Measurements from ENCODE around the gene FLVCR2. TPM values are rescaled to one million over a fixed set of nuclear protein-coding genes. Genes with fewer than 3 reads are reported as not detected.
A peak's percentile ranks its signal among the peaks of the same experiment; 100 is the strongest.

Gene FLVCR2
- polyA plus RNA-seq, 2 donors, result 1.2 to 2.2 TPM

DNA sequence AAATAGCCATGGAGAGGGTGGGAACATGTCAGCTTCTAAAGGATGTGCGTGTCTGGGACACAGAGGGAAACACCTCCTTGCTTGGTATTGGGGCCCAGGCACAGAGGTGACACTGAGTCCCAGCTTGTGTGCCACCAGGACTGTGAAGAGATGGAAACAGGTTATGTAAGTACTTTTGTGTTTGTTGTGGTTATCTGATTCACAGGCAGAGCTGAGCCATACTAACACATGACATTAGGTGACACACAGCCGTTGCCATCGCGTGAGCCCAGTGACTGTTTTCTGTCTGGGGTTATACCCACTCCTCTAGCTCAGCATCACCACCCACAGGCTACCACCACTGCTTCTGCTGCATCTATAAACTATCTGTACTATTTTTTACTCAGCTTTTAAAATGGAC is 12.1 kb upstream of the FLVCR2 start:
- Histone ChIP-seq H3K9me3 (ENCODE audit: control insufficient read depth in 2 of 2, insufficient read depth in 1 of 2, low read depth in 1 of 2, low read length in 1 of 2) (no peaks in the 10 kb centered on the region), H3K4me3 (ENCODE audit: low read depth in 1 of 2, low read length in 2 of 2) (no peak overlapping the region), H3K27ac (ENCODE audit: low read depth in 2 of 2, low read length in 1 of 2) (no peak overlapping the region), H3K4me1 (ENCODE audit: control insufficient read depth in 2 of 2, insufficient read depth in 2 of 2, low read length in 1 of 2) (no peaks in the 10 kb centered on the region), H3K27me3 (ENCODE audit: control insufficient read depth in 1 of 2, insufficient read depth in 2 of 2, low read length in 2 of 2) (no peaks in the 10 kb centered on the region), H3K36me3 (ENCODE audit: control insufficient read depth in 2 of 2, insufficient read depth in 2 of 2, low read length in 1 of 2) (no peaks in the 10 kb centered on the region)
- WGBS, 2 donors, result 61 to 67% methylated on average over 4 of the region's 4 CpGs

DNA sequence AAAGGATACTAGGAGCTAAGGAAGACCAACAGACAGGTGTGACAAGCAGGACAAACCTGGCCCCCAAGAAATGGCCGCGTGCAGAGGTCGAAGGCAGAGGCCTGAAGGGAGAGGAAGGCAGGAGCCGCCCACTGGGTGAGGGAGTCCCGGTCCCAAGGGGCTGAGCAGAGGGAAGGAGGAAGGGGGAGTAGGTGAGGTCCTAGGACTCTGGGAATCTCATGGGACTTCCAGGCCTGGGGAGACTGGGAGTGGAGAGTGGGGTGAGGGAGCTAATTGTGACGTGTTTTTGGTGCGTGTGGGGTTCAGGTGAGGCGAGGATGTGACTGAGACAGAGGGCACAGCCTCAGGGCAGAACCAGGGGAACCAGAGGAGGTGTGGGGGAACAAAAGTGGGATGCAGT is 11.7 kb upstream of the FLVCR2 start:
- H3K27me3 ChIP-seq (ENCODE audit: control insufficient read depth in 1 of 2, insufficient read depth in 2 of 2, low read length in 2 of 2), result no peaks in the 10 kb centered on the region
- no peaks in the 10 kb centered on the region for H3K36me3 ChIP-seq (ENCODE audit: control insufficient read depth in 2 of 2, insufficient read depth in 2 of 2, low read length in 1 of 2)
- no peak overlapping the region for H3K4me3 ChIP-seq (ENCODE audit: low read depth in 1 of 2, low read length in 2 of 2)
- H3K27ac ChIP-seq (ENCODE audit: low read depth in 2 of 2, low read length in 1 of 2), result no peak overlapping the region
- 77 to 79% methylated on average over 8 of the region's 8 CpGs for WGBS, 2 donors
- no peaks in the 10 kb centered on the region for H3K9me3 ChIP-seq (ENCODE audit: control insufficient read depth in 2 of 2, insufficient read depth in 1 of 2, low read depth in 1 of 2, low read length in 1 of 2)
- H3K4me1 ChIP-seq (ENCODE audit: control insufficient read depth in 2 of 2, insufficient read depth in 2 of 2, low read length in 1 of 2), result no peaks in the 10 kb centered on the region

DNA sequence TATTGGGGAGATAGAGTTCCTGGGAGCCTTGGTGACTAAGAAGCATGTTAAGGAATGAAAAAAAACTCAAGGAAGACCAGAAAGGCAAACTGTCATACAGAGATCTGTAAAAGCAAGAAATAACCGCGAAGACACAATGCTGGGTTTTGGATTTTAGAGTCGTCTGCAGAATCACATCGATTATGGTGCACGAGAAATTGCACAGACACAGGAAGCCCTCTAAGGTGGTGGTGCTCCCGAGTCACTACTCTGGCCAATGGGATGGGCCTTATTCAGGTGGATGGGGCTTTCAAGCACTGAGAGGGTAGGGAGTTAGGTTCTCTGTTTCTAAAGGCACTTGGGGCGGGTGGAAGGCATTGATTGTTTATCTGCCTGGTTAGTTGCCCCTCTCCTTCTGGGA is 10.3 kb upstream of the FLVCR2 start:
- no peaks in the 10 kb centered on the region for H3K27me3 ChIP-seq (ENCODE audit: control insufficient read depth in 1 of 2, insufficient read depth in 2 of 2, low read length in 2 of 2)
- no peaks in the 10 kb centered on the region for H3K9me3 ChIP-seq (ENCODE audit: control insufficient read depth in 2 of 2, insufficient read depth in 1 of 2, low read depth in 1 of 2, low read length in 1 of 2)
- H3K4me3 ChIP-seq (ENCODE audit: low read depth in 1 of 2, low read length in 2 of 2), result no peak overlapping the region
- peaks cover 0 to 2% of the 10 kb centered on the region in 2 donors for H3K4me1 ChIP-seq (ENCODE audit: control insufficient read depth in 2 of 2, insufficient read depth in 2 of 2, low read length in 1 of 2)
- no peaks in the 10 kb centered on the region for H3K36me3 ChIP-seq (ENCODE audit: control insufficient read depth in 2 of 2, insufficient read depth in 2 of 2, low read length in 1 of 2)
- H3K27ac ChIP-seq (ENCODE audit: low read depth in 2 of 2, low read length in 1 of 2), result no peak overlapping the region
- 82 to 87% methylated on average over 7 of the region's 7 CpGs for whole genome bisulfite sequencing, 2 donors

DNA sequence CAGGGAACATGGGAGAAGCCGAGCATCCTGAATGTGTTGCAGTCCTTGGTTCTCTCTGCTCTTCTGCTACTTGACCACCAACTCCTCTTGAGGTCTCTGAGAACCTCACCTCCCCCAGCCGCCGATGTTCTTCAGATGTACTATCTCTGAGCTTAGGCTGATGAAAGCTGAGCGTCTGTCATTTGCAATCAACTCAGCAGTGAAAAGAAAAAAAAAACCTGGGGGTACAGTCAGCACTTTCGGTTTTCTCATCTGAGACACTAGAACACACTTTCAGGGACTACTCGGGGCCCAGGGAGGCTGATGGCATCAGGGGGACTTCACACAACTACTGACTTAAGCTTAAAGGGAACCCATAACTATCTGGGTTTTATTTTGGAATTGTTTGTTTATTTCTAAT is 9.6 kb upstream of the FLVCR2 start:
- Histone ChIP-seq H3K27ac (ENCODE audit: low read depth in 2 of 2, low read length in 1 of 2) (no peak overlapping the region), H3K36me3 (ENCODE audit: control insufficient read depth in 2 of 2, insufficient read depth in 2 of 2, low read length in 1 of 2) (no peaks in the 10 kb centered on the region), H3K9me3 (ENCODE audit: control insufficient read depth in 2 of 2, insufficient read depth in 1 of 2, low read depth in 1 of 2, low read length in 1 of 2) (no peaks in the 10 kb centered on the region), H3K27me3 (ENCODE audit: control insufficient read depth in 1 of 2, insufficient read depth in 2 of 2, low read length in 2 of 2) (no peaks in the 10 kb centered on the region), H3K4me1 (ENCODE audit: control insufficient read depth in 2 of 2, insufficient read depth in 2 of 2, low read length in 1 of 2) (peaks cover 0 to 2% of the 10 kb centered on the region in 2 donors), H3K4me3 (ENCODE audit: low read depth in 1 of 2, low read length in 2 of 2) (no peak overlapping the region)
- 80 to 82% methylated on average over 6 of the region's 6 CpGs for WGBS, 2 donors

DNA sequence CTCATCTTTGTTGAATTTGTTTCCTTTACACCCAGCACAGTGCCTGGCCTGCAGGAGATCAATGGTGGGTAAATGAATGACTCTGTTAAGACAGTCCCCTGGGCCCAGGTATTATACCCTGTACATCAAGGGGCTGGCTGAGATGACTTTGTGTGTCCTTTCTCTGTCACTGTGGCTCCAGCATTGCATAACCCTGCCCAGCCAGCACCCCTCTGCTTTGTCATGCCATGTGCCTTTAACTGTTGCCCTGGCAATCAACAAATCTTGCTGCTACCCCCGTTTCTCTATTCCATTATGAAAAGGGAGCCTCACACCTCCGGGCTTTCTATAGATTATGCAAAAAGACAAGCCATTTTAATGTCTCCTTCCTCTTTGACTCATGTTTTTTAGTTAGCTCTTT is 7.6 kb upstream of the FLVCR2 start:
- H3K27me3 ChIP-seq (ENCODE audit: control insufficient read depth in 1 of 2, insufficient read depth in 2 of 2, low read length in 2 of 2), result no peaks in the 10 kb centered on the region
- no peaks in the 10 kb centered on the region for H3K36me3 ChIP-seq (ENCODE audit: control insufficient read depth in 2 of 2, insufficient read depth in 2 of 2, low read length in 1 of 2)
- no peak overlapping the region for H3K4me3 ChIP-seq (ENCODE audit: low read depth in 1 of 2, low read length in 2 of 2)
- 52 to 63% methylated on average over 2 of the region's 2 CpGs for WGBS, 2 donors
- H3K4me1 ChIP-seq (ENCODE audit: control insufficient read depth in 2 of 2, insufficient read depth in 2 of 2, low read length in 1 of 2), result peaks cover 0 to 2% of the 10 kb centered on the region in 2 donors
- no peaks in the 10 kb centered on the region for H3K9me3 ChIP-seq (ENCODE audit: control insufficient read depth in 2 of 2, insufficient read depth in 1 of 2, low read depth in 1 of 2, low read length in 1 of 2)
- no peak overlapping the region for H3K27ac ChIP-seq (ENCODE audit: low read depth in 2 of 2, low read length in 1 of 2)

DNA sequence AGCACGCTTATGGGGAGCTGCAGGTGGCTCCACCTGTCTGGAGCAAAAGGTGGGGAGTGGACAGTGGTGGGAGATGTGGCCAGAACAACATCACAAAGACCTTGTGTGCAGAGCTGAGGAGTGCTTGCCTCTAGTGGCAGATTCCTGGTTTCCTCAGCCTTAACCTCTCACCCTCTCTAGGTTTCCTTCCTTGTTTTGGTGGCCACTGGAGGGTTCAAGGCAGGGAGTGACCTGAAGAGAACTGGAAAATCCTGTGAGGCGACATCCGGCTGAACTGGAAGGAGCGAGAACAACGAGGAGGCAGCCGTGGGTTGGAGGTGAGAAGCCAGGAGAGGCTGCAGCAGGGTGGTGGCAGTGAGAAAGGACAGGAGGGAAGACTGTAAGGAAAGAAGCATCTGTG is 6.3 kb upstream of the FLVCR2 start:
- no peaks in the 10 kb centered on the region for H3K27me3 ChIP-seq (ENCODE audit: control insufficient read depth in 1 of 2, insufficient read depth in 2 of 2, low read length in 2 of 2)
- H3K36me3 ChIP-seq (ENCODE audit: control insufficient read depth in 2 of 2, insufficient read depth in 2 of 2, low read length in 1 of 2), result no peaks in the 10 kb centered on the region
- no peaks in the 10 kb centered on the region for H3K9me3 ChIP-seq (ENCODE audit: control insufficient read depth in 2 of 2, insufficient read depth in 1 of 2, low read depth in 1 of 2, low read length in 1 of 2)
- H3K27ac ChIP-seq (ENCODE audit: low read depth in 2 of 2, low read length in 1 of 2), result peak overlapping the region in 1 of 2 donors; percentile 43
- 58 to 74% methylated on average over 6 of the region's 6 CpGs for WGBS, 2 donors
- H3K4me3 ChIP-seq (ENCODE audit: low read depth in 1 of 2, low read length in 2 of 2), result no peak overlapping the region
- peaks cover 0 to 2% of the 10 kb centered on the region in 2 donors for H3K4me1 ChIP-seq (ENCODE audit: control insufficient read depth in 2 of 2, insufficient read depth in 2 of 2, low read length in 1 of 2)

DNA sequence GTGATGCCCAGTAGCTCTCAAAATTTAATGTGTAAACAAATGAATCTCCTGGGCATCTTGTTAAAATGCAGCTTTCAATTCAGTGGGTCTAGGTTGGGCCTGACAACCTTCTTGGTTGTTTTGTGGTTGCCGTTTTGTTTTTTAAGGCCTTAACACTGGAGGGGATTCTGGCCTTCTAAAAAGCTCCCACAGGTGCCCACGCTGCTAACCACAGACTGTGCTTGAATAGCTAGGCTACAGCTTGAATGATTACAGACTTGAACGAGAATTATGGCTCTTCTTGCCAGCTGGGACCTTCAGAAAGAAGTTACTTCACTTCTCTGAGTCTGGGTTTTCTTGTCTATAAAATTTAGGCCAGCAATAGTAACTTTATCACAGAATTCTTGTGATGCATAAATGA is 1.3 kb upstream of the FLVCR2 start:
- 60 to 65% methylated on average over 3 of the region's 3 CpGs for WGBS, 2 donors
- H3K4me1 ChIP-seq (ENCODE audit: control insufficient read depth in 2 of 2, insufficient read depth in 2 of 2, low read length in 1 of 2), result peaks cover 6 to 14% of the 10 kb centered on the region in 2 donors
- H3K4me3 ChIP-seq (ENCODE audit: low read depth in 1 of 2, low read length in 2 of 2), result no peak overlapping the region
- no peaks in the 10 kb centered on the region for H3K36me3 ChIP-seq (ENCODE audit: control insufficient read depth in 2 of 2, insufficient read depth in 2 of 2, low read length in 1 of 2)
- H3K9me3 ChIP-seq (ENCODE audit: control insufficient read depth in 2 of 2, insufficient read depth in 1 of 2, low read depth in 1 of 2, low read length in 1 of 2), result no peaks in the 10 kb centered on the region
- no peaks in the 10 kb centered on the region for H3K27me3 ChIP-seq (ENCODE audit: control insufficient read depth in 1 of 2, insufficient read depth in 2 of 2, low read length in 2 of 2)
- H3K27ac ChIP-seq (ENCODE audit: low read depth in 2 of 2, low read length in 1 of 2), result no peak overlapping the region

DNA sequence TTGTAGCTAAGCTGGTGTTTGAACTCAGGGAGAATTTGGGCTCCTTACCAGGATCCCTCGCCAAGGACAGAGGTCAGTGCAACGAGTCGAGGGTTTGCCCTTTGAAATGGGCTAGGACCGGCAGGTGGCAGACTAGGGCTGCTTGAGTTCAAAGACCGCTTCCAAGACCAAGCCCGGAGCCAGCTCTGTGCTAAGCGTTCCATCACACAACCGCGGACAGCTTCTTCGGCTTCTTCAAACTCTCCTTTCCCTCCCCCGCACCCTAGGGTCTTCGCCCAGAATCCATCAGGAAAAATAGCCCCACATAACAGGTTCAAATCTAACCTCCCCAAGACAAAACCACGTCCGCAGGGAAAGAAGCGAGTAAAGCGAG is 705 bp upstream of the FLVCR2 start:
- H3K27me3 ChIP-seq (ENCODE audit: control insufficient read depth in 1 of 2, insufficient read depth in 2 of 2, low read length in 2 of 2), result no peaks in the 10 kb centered on the region
- no peaks in the 10 kb centered on the region for H3K9me3 ChIP-seq (ENCODE audit: control insufficient read depth in 2 of 2, insufficient read depth in 1 of 2, low read depth in 1 of 2, low read length in 1 of 2)
- H3K4me1 ChIP-seq (ENCODE audit: control insufficient read depth in 2 of 2, insufficient read depth in 2 of 2, low read length in 1 of 2), result peaks cover 6 to 13% of the 10 kb centered on the region in 2 donors
- 1% methylated on average over 16 of the region's 16 CpGs for WGBS, 2 donors
- H3K36me3 ChIP-seq (ENCODE audit: control insufficient read depth in 2 of 2, insufficient read depth in 2 of 2, low read length in 1 of 2), result no peaks in the 10 kb centered on the region
- H3K4me3 ChIP-seq (ENCODE audit: low read depth in 1 of 2, low read length in 2 of 2), result peak overlapping the region; percentile 32 to 62
- H3K27ac ChIP-seq (ENCODE audit: low read depth in 2 of 2, low read length in 1 of 2), result peak overlapping the region; percentile 79 to 90

DNA sequence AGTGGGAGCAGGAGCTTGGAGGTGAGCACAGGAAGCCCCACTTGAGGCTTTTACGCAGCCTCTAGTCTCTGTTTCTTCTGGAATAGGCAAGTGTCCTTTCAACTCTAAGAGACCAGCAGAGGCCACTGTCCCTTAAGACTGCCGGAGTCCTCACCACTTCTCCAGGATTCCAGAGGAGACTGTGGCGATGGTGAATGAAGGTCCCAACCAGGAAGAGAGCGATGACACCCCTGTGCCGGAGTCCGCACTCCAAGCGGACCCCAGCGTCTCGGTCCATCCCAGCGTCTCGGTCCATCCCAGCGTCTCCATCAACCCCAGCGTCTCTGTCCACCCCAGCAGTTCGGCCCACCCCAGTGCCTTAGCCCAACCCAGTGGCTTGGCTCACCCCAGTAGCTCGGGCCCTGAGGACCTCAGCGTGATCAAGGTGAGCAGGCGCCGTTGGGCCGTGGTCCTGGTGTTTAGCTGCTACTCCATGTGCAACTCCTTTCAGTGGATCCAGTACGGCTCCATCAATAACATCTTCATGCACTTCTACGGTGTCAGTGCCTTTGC is 442 bp downstream of the FLVCR2 start:
- H3K36me3 ChIP-seq (ENCODE audit: control insufficient read depth in 2 of 2, insufficient read depth in 2 of 2, low read length in 1 of 2), result no peaks in the 10 kb centered on the region
- H3K9me3 ChIP-seq (ENCODE audit: control insufficient read depth in 2 of 2, insufficient read depth in 1 of 2, low read depth in 1 of 2, low read length in 1 of 2), result no peaks in the 10 kb centered on the region
- H3K27ac ChIP-seq (ENCODE audit: low read depth in 2 of 2, low read length in 1 of 2), result peak overlapping the region; percentile 69 to 80
- no peaks in the 10 kb centered on the region for H3K27me3 ChIP-seq (ENCODE audit: control insufficient read depth in 1 of 2, insufficient read depth in 2 of 2, low read length in 2 of 2)
- WGBS, 2 donors, result 30 to 43% methylated on average over 21 of the region's 21 CpGs
- peak overlapping the region; percentile 50 to 62 for H3K4me3 ChIP-seq (ENCODE audit: low read depth in 1 of 2, low read length in 2 of 2)
- H3K4me1 ChIP-seq (ENCODE audit: control insufficient read depth in 2 of 2, insufficient read depth in 2 of 2, low read length in 1 of 2), result peaks cover 6 to 13% of the 10 kb centered on the region in 2 donors

DNA sequence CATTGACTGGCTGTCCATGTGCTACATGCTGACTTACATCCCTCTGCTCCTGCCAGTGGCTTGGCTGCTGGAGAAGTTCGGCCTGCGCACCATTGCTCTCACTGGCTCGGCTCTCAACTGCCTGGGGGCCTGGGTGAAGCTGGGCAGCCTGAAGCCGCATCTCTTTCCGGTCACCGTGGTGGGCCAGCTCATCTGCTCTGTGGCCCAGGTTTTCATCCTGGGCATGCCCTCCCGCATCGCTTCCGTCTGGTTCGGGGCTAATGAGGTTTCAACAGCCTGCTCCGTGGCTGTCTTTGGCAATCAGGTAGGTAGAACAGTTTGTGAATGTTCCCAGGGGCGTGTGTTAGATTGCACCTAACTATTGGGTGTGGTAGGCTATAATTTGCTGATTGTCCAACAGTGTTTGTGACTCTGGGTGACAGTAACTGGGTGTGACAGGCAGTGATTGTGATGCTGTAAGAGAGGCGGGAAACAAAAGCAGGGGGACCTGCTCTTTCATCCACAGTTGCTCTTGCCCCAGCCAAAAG is 981 bp downstream of the FLVCR2 start:
- Histone ChIP-seq H3K4me3 (ENCODE audit: low read depth in 1 of 2, low read length in 2 of 2) (peak overlapping the region; percentile 50 to 62), H3K27me3 (ENCODE audit: control insufficient read depth in 1 of 2, insufficient read depth in 2 of 2, low read length in 2 of 2) (no peaks in the 10 kb centered on the region), H3K9me3 (ENCODE audit: control insufficient read depth in 2 of 2, insufficient read depth in 1 of 2, low read depth in 1 of 2, low read length in 1 of 2) (no peaks in the 10 kb centered on the region), H3K4me1 (ENCODE audit: control insufficient read depth in 2 of 2, insufficient read depth in 2 of 2, low read length in 1 of 2) (peaks cover 6 to 13% of the 10 kb centered on the region in 2 donors), H3K36me3 (ENCODE audit: control insufficient read depth in 2 of 2, insufficient read depth in 2 of 2, low read length in 1 of 2) (no peaks in the 10 kb centered on the region), H3K27ac (ENCODE audit: low read depth in 2 of 2, low read length in 1 of 2) (peak overlapping the region in 1 of 2 donors; percentile 80)
- WGBS, 2 donors, result 82 to 83% methylated on average over 13 of the region's 13 CpGs

All from esophagus (tissue), 2 donors.